ENCODE measurements around the gene BEGAIN.

- TF ChIP-seq GATA1 (IDR thresholded peaks at IDR 0.05; ENCODE audit: low read depth, low read length) (no peak), POLR2A (IDR thresholded peaks at IDR 0.05; ENCODE audit: low read length) (no peak)
Observed at GRCh38 chr14:100622224-100622623, 35.0 kb upstream of the BEGAIN start.
